NCI-H526 treated with DMSO at 0.1 percent for 48 hours (cell line): ENCODE data around the gene C1orf210.
A peak's percentile ranks its signal among the peaks of the same experiment; 100 is the strongest.

Experiments
- DNase-seq: peaks from one replicate; lab custom pipeline; 2025; lab: John Stamatoyannopoulos, UW

Gene C1orf210

GRCh38 chr1:43285269-43285990 is at the start of gene C1orf210:
Gene C1orf210, minus strand, starts transcription at chr1:43285581. Its CDS starts 2,311 bp downstream, at chr1:43283270.
- DNase-seq: peak; percentile 96

DNA sequence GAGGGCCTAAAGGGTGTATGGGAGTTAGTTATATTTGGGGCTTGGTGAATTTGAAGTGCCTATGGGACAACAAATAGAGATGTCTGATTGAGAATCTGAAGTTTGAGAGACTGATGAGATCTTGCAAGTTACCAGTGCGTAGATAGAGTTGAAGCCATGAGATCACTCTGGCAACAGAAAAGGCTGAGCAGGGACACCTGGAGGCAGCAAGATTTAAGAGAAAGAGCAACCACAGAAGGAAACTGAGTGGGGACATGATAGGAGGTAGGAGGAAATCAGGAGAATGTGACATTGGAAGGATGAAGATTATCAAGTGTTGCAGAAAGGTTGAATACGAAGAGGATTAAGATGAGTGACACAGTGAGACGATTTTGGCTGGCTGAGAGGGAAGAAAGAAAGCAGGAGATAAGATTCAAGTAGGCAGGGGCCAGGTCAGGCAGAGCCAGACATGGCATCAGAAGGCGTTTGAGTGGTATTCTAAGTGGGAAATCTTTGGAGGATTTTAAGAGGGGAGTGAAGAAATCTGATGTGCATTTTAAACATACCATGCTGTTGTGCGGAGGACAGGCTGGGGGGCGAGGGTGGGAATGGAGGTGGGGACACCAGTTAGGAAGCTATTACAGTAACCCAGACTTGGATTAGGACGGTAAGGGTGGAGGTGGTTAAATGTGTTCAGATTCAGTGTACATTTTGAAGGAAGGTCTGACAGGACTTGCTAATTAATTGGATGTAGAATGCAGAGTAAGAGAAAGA is 49.2 kb upstream of the C1orf210 start:
- DNase-seq: no peak

GRCh38 chr1:43331688-43332087 is 46.3 kb upstream of the C1orf210 start:
- no peak for DNase-seq

DNA sequence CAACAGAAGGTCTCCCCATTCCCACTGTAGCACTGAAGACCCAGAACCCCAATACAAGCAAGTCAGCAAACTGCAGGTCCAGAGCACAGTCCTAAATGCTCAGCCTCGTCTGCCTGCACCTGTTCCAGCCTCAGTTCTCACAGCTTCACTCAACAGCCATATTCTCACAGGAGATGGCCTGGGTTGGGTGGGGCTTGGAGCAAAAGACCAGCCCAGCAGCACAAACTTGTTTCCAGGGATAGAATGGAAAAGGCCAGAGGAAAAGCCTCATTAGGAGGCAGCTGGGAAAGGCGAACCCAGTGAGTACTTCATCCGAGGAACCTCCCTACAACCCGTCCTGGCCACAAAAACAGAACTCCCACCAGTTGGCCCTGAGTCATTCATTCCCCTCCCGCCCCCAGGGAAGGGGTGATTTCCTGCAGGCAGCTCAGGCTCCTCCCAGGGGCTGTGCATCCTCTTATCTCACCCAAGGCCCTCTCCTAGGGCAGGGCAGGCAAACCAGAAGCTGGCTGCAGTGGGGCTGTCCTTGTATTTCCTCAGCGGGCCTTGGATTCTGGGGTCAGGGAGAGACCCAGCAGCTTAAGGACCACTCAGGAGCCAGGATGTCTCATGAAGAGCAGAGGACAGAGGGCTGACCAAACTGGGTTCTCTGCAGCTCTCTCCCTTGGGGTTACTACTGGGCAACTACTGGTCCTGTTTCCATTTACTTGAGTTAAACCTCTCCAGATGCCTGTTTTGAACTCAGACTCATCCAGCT is 44.8 kb upstream of the C1orf210 start:
- DNase-seq: no peak

DNA sequence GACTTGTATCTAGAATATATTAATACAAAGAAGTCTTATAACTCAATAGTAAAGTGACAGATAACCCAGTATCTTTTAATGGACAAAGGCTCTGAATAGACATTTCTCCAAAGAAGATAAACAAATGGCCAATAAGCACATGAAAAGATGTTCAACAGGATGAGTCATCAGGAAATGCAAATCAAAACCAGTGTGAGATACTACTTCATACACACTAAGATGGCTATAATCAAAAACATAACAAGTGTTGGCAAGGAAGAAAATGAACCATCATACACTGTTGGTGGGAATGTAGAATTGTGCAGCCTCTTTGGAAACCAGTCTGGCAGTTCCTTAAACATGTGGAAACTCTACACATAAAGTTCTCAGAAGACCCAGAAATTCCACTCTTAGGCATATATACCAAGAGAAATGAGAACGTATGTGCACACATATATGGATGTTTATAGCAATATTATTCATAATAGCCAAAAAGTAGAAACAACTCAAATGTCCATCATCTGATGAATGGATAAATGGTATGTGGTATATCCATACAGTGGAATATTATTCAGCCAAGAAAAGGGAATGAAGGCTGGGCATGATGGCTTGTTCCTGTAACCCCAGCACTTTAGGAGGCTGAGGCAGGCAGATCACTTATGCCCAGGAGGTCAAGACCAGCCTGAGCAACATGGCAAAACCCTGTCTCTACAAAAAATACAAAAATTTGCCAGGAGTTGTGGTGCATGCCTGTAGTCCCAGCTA is 42.3 kb upstream of the C1orf210 start:
- no peak for DNase-seq

GRCh38 chr1:43325381-43325780 is 40.0 kb upstream of the C1orf210 start:
- DNase-seq: no peak

DNA sequence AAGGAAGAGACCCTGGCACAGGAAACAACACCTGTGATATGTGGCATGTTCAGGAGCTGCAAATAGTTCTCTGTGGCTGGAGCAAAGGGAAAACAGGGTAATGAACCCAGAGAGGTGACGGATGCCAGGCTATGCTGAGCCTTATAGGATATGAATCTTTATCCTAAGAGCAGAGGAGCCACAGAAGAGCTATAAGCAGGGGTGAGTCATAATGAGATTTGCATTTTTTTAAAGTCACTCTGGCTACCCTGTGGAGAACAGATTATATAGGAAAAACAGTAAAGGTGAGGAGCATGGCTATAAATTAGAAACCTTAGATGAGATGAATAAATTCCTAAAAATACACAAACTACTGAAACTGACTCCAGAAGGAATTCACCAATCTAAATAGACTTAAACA is 39.4 kb upstream of the C1orf210 start:
- no peak for DNase-seq

DNA sequence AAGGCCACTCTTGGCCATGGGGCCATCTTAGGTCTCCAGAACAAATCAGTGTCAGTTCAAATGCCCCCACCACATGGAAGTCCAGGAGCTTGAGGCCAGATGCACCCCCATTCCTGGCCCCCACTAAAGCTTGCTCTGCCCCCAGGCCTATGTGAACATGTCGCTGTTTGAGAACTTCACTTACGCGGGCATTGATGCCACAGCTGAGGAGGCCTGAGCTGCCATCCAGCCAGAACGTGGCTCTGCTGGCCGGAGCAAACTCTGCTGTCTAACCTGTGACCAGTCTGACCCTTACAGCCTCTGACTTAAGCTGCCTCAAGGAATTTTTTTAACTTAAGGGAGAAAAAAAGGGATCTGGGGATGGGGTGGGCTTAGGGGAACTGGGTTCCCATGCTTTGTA is 37.1 kb upstream of the C1orf210 start:
- no peak for DNase-seq

DNA sequence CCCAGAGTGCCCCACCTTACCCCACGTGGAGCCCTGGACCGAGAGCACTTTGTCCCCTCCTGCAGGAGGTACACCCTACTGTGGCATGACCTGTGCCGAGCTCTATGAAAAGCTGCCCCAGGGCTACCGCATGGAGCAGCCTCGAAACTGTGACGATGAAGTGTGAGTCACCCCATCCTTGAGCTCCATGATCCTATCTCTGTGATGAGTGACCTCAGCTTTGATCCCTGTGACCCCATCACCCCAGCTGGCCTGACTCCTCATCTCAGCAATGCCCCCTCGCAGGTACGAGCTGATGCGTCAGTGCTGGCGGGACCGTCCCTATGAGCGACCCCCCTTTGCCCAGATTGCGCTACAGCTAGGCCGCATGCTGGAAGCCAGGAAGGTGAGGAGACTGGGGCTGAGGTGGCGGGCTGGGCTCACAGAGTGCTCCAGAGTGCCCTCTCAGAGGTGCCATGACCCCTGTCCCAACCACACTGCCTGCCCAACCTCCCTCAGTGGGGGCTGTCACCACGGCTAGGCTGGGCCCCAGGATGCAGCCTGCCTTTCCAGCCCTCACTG is 36.0 kb upstream of the C1orf210 start:
- no peak for DNase-seq

GRCh38 chr1:43319766-43320165 is 34.4 kb upstream of the C1orf210 start:
- no peak for DNase-seq

GRCh38 chr1:43319288-43319687 is 33.9 kb upstream of the C1orf210 start:
- no peak for DNase-seq

DNA sequence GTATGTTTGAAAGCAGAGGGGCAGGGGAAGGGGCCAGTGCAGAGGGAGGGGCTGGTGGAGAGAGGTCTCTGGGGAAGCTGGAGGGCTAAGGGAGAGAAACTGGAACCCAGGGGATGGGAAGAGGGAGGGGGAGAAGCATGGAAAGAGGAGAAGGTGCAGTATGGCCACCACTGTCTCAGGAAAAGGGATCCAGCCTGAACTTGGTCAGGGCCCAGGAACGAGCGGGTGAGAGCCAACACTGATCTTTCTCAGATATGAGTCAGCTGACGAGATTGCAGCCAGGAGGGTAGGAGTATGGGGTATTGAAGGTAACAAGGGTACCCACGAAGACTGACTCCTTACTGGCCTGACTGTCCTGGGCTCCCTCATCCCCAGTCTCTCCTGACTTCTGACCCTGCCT is 33.5 kb upstream of the C1orf210 start:
- DNase-seq: no peak

DNA sequence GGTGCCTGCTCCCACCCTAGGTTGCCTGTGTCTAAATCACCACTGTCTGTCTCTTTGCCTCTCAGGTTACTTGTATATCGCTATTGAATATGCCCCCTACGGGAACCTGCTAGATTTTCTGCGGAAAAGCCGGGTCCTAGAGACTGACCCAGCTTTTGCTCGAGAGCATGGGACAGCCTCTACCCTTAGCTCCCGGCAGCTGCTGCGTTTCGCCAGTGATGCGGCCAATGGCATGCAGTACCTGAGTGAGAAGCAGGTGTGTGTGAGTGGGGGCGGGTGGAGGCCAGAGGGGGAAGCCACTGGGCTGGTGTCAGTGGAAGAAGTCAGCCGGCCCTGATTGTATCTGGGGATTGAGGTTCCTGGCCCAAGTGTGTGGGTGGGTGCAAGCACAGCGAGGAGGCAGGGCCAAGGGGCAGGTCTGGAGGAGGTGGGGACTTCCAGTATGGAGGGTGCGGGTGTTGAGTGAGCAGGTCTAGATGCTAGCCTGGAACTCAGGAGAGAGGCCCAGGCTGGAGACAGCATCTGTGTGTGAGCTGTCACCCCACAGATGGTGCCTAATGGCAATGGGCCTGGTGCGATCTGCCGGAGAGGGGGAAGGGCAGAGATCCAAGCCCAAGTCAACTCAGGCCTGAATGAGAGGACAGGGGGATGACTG is 32.6 kb upstream of the C1orf210 start:
- no peak for DNase-seq

GRCh38 chr1:43316738-43317520 is 31.5 kb upstream of the C1orf210 start:
- DNase-seq: no peak

DNA sequence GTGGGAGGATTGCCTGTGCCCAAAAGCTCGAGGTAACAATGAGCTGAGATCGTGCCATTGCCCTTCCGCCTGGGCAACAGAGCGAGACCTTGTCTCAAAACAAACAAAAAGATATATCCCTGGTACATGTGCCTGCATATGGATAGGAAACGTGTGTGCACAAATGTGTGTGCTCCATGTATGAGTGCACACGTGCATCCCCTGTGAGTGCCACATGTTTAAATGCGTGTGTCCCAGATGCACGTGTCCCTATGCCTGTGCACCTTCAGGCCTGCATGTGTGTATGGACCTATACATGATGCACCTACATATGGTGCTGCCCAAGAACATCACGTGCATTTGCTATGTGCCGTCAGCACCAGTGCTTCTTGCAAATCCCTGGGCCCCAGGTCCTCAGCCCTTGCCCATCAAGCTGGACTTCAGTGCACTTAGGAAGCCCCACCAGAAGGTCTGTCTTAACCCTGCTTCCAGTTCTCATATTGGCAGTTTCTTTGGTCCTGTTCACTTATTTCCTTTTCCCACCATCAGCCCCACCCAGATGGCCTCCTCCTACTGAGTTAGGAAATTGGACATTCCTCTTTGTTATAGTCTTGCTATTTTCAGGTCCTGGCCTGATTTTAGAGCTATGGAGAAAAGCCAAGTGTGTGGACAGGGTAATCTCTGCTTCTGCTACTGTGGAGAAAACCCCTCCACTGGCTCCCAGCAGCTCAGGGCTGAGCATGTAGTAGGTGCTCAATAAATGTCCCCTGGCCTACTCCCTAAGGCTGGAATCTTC is 30.8 kb upstream of the C1orf210 start:
- no peak for DNase-seq

DNA sequence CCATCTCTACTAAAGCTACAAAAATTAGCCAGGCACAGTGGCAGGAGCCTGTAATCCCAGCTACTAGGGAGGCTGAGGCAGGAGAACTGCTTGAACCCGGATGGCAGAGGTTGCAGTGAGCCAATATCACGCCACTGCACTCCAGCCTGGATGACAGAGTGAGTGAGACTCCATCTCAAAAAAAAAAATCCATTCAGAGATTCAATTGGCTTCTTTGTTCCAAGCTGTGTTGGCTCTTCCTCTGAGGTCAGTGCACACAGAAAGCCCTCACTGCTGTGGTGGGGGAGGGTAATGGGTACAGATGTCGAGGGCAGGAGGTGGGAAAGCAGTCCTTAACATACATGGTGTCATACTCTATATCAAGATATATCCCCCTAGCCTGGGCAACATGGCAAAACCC is 30.1 kb upstream of the C1orf210 start:
- DNase-seq: no peak

- DNase-seq: no peak
Observed at GRCh38 chr1:43314233-43314632, 28.9 kb upstream of the C1orf210 start.

DNA sequence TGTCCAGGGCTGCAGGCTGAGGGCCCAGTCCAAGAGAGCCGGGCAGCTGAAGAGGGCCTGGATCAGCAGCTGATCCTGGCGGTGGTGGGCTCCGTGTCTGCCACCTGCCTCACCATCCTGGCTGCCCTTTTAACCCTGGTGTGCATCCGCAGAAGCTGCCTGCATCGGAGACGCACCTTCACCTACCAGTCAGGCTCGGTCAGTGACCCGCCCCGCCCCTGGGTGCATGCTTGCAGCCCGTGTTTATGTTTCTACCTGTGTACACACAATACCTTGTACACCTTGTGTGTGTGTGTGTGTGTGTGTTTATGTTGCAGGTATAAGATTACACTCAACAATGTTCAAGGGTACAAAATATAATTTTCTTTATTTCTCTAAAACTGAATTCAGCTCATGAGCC is 28.4 kb upstream of the C1orf210 start:
- DNase-seq: no peak

DNA sequence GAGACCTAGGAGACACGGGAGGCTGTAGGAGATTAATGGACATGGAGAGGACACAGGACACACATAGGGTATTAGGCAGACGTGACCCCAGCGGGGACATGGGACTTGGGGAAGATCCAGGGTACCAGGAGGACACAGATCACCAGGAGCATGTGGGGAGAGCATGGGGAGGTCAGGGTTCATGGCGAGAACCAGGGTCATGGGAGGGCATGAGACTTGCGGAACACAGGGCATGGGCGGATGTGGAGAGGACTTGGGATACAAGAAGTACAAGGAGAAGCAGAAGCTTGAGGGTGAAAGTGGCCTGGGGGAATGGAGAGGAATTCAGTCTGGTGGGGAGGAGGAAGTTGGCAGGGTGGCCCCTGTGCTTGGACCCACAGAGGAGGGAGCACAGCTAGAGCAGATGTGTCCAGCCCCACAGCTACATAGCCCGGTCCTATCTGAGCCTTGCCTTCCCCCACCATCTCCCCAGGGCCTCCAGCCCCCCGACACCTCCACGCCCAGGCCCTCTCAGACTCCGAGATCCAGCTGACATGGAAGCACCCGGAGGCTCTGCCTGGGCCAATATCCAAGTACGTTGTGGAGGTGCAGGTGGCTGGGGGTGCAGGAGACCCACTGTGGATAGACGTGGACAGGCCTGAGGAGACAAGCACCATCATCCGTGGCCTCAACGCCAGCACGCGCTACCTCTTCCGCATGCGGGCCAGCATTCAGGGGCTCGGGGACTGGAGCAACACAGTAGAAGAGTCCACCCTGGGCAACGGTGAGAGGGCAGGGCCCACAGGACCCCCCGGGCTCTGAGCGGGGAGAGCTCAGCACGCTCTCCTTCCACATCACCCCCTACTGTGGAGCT is 27.5 kb upstream of the C1orf210 start:
- no peak for DNase-seq
